DMS153 treated with DMSO at 0.1 percent for 48 hours (cell line): ENCODE results near the gene RTKN.
"Not testable (repeated sequence)": the region's sequence is repeated elsewhere in the genome, so short reads cannot be mapped to it uniquely, and the experiment has no call there.

Experiments
- DNase-seq: peaks from one replicate; lab custom pipeline; 2025; ENCODE audit not compliant: unreplicated experiment; lab: John Stamatoyannopoulos, UW

The RTKN gene

DNA sequence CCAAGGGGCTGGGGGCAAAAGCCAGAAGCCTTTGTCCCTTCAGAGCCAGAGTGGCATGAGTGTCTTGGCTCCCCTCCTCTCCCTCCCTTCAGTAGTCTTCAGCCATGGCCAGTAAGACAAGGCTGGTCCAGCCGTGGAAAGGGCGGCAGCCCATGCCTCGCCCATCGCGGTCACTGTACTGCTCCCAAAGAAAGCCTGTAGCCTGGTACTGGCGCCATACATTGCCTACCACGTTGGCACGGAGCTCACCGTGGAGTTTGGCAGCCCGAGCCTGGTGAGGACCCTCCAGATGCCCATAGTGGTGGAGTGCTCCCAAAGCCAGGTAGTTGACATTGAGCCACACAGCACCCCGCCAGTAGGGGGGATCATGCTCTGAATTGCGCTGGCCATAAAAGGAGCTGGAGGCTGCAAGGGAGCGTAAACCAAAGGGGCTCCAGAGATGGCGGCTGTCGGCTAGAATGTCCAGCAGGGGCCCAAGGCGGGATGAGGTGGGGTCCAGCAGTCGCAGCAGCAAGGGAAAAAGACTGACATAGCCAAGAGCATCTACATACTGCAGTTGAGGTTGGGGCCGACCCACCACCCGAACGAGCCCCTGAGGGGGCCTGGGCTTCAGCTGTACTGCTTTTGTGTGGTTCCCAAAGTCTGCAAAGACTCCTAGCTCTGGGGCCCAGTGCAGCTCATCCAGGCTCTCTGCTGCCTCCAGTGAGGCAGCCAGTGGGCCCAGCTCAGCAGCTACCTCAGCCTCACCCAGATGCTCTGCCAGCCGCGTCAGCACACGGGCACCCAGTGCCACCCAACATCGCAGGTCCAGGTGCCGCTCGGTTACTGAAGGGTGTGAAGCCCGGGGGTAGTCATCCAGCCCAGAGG, 19.7 kb upstream of the RTKN start:
- DNase-seq = no peak

DNA sequence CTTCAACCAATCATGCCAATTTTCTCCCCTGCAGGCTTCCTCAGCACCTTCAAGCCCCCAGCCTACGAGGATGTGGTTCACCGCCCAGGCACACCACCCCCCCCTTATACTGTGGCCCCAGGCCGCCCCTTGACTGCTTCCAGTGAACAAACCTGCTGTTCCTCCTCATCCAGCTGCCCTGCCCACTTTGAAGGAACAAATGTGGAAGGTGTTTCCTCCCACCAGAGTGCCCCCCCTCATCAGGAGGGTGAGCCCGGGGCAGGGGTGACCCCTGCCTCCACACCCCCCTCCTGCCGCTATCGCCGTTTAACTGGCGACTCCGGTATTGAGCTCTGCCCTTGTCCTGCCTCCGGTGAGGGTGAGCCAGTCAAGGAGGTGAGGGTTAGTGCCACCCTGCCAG, 18.4 kb upstream of the RTKN start:
- not testable (repeated sequence) for DNase-seq

DNA sequence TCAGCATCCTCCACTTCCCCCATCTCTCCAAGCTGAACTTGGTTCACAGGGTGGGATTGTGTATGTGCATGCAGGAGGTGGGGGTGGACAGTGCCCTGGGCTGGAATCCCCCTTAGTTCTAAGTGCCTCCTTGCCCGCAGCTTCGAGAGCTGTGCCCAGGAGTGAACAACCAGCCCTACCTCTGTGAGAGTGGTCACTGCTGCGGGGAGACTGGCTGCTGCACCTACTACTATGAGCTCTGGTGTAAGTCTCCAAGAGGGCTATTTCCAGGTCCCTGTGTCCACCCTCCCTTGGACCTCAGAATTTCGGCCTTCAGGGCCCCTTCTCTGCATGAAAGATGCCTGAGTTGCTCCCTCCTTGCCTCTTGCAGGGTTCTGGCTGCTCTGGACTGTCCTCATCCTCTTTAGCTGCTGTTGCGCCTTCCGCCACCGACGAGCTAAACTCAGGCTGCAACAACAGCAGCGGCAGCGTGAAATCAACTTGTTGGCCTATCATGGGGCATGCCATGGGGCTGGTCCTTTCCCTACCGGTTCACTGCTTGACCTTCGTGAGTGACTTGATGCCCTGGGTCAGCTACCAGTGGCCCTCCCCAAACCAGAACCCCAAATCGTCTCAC, 17.9 kb upstream of the RTKN start:
- not testable (repeated sequence) for DNase-seq

DNA sequence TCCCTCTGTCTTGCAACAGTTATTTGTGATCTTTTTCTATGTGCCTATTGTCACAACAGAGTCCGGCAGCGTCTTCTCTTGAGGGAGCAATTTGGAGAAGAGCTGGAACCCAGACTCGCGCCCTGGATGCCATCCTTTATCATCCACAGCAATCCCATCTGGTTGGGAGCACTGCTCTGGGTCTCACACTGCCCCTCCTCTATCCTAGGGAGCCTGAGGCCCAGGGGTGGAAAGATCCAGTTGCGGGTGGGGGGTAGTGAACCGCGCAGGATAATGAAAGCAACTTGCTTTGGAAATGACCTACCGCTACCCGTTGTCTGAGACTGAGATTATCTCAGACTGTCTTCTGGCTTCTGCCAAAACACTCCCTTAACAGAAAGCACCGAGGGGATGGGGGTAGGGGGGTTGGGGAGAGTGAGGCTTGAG, 17.2 kb upstream of the RTKN start:
- DNase-seq = no peak

DNA sequence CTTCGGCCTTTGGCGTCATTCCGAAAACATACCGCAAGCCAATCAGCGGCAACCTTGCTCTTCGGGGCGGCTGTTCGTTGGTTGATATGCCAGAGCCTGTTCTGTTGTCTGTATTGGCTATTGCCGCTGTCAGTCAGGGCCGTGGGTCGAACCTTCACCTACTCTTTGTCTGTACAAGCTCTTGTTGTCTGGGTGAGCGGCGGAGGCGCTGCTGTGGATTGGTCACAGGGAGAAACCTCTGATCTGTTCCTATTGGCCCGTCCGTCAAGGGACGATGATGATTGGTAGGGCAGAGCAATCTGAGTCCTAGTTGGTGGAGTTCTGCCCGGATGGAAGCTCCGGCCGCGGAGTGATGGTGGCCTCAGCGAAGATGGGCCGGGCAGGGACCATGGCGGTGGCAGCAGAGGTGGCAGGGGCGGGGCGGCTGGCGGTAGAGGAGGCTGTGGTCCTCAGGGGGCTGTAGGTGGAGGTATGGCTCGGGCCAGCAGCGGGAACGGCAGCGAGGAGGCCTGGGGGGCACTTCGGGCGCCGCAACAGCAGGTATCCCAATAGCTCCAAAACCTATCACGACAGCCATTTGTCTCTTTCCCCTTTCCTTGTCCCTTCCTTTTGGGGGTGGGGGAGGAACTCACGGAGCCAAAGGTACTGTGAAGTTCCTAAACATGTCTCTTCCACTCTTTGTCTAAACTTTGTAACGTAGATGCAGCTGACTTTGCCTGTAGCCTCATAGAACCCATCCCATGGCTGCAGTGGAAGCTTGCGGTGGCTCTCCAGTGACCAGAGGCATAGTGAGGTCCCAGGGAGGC, 16.6 kb upstream of the RTKN start, which contains the start of gene WBP1:
WBP1 (plus strand) TSS at position 307 of the 806 bp plus-strand sequence; CDS start at position 472, 165 bp downstream.
- DNase-seq = peak; percentile 98

DNA sequence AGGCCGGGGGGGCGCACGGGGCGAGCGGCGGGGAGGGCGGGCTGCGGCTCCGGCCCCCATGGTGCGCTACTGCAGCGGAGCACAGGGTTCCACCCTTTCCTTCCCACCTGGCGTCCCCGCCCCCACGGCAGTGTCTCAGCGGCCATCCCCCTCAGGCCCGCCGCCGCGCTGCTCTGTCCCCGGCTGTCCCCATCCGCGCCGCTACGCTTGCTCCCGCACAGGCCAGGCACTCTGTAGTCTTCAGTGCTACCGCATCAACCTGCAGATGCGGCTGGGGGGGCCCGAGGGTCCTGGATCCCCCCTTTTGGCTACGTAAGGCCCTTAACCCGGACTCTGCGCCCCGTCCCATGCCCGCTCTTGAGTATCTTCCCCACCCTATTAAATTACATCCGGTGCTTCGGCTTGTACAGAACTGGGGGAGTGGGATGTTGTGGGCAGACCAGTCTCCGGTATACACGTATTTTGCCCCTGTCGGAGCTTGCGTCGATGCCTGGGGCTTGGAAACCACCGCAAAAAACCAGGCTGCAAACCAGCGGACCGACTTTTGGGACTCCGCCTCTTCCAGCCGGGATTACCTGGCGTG, 15.9 kb upstream of the RTKN start:
- peak; percentile 72 for DNase-seq

DNA sequence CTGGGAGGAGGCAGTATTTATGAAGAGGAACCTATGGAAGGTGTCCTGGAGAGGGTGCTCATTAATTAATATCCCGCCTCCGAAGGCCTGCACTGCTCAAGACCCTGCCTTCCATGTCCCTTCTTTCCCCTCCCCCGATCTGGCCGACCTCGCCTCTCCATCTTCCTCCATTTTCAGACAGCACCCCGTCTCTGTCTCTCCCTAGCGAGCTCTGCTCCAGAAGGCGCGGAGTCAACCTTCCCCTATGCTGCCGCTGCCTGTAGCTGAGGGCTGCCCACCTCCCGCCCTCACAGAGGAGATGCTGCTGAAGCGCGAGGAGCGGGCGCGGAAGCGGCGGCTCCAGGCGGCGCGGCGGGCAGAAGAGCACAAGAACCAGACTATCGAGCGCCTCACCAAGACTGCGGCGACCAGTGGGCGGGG, 15.4 kb upstream of the RTKN start:
- peak; percentile 72 for DNase-seq

DNA sequence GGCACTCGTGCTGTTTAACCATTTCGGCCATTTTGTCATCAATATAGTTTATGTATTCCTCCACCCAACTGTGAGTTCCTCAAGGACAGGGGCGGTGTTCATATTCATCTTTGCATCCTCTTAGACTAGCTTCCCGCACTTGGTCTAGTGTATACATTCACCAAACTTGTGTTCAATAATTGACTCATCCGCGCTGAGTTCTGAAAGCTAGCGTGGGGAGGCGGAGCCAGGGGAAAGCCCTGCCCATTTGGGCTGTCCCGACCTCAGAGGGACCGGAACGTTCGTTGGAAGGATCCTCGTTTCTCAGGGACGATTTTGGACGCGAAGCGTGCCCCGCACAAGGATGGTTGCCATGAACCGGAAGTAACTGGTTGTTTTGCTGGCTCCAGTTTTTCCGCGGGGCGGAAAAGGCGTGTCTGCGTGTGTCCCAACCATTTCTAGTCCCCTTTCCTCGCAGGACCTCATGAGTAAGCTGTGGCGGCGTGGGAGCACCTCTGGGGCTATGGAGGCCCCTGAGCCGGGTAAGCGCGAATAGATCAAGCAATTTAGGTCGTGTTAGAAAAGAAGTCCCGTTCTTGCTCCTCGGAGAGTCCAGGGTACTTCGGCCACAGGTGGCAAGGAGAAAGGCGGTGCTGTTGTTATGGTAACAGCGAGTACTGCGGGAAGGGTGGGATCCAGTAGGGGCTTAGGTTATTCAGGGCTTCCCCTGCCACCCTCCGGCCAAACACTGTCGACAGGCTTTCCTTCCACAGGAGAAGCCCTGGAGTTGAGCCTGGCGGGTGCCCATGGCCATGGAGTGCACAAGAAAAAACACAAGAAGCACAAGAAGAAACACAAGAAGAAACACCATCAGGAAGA, 13.1 kb upstream of the RTKN start, which contains the start of gene INO80B:
INO80B (plus strand) TSS at position 434 of the 858 bp plus-strand sequence; CDS start at position 464, 30 bp downstream.
- peak; percentile 93 for DNase-seq

DNA sequence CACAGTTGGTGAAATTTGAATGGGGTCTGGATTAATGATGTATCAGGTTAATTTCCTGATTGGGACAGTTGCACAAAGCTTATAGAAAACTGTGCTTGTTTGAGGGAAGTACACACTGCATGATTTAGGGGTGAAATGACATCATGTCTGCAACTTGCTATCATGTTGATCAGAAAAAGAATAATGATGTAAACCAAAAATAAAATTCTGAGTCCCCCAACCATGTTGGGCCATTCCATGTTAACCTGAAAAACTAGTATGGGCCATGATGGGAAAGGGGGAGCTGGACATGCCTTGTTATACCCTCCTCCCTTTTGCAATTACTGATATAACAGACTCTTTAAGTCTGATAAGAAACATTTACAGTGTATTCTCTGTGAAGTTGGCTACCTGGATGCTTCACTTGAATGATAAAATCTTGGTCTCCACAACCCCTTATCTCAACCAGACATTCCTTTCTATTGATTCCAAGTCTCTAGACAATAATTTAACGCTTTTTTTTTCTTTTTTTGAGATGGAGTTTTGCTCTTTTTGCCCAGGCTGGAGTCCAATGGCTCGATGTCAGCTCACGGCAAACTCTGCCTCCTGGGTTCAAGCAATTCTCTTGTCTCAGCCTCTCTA, 8.9 kb upstream of the RTKN start:
- no peak for DNase-seq

DNA sequence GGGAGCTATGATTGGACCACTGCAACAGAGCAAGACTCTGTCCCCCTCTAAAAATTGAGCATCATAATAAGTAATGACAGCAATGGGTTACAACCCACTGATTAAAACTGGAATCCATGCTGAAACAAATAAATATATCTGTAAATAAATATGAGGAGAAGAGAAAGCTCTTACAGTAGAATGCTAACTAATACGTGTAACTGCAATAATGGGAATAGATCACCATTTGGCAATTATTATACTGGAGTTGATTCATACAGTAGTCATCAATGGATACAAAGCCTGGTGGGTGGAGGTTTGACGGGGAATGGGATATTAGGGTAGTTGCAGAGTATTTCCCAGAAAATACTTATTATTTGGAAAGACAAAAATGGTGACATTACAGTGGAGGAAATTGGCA, 7.0 kb upstream of the RTKN start:
- DNase-seq = no peak

DNA sequence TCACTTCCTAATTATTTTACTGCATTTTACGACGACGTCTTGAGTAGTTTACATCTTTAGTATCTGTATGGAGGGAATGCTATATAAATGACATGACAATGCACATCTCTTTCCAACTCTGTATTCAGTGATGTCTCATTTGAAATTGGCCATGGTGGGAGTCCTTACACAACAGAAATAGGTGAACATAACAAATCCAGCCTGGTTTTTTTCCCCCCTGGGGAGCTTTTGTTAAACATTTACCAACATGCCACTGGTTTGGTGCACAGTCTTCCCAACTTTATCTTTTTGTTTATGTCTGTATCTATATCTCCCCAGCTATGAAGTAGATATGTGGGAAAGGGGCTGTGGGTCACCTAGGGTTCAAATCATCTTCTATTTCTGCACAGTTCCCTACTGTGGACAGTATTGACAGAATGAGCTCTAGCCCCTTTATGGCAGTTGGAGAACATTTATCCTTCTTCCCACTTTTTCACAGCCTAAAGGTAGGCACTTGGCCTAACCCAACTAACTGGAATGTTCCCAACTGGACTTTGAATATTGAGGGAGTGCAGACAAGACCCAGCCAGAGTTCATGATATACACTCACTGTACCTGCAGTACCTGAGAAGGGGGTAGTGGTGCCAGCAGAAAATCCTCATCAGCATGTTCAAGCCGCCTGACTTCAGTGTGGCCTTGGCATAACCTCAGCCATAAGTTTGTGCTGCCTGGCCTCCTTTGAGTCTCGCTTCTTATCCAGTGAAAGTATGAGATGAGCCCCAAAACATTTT, 5.7 kb upstream of the RTKN start:
- DNase-seq = no peak

DNA sequence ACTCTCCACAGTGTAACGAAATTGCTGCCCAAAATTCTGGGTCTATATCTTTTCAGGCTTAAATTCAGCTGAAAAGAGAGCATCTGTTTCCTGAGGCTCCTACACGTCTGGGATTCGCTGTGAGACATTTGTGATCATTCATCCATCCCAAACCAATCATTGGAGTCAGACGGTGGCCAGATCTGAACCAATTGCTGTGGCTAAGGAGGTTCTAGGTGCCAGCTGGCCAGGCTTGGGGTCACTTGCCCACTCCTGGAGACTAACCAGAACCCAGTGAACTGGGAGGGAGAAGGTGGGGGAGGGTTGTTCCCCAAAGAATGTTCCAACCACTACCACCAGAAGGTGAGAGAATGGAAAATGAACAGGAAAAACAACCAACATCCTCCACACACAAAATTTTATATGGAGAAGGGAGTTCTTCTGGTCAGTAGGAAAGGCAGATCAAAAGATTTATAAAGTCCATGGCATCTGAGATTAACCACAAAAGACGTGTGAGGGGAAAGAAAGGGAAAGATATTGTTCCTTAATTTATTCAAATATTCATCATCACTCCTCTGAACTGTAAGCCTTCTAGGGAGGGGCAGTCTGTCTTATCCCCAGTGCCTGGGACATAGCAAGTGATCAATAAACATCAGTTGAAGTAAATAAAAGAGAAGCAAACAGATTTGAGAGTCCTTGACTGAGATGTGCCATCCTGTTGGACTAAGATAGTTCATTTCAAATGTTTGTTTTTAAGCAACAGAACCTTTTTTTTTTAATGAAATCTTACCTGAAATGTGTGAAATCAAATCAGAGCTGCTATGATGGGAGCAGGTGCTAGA, 3.0 kb upstream of the RTKN start:
- DNase-seq = no peak

DNA sequence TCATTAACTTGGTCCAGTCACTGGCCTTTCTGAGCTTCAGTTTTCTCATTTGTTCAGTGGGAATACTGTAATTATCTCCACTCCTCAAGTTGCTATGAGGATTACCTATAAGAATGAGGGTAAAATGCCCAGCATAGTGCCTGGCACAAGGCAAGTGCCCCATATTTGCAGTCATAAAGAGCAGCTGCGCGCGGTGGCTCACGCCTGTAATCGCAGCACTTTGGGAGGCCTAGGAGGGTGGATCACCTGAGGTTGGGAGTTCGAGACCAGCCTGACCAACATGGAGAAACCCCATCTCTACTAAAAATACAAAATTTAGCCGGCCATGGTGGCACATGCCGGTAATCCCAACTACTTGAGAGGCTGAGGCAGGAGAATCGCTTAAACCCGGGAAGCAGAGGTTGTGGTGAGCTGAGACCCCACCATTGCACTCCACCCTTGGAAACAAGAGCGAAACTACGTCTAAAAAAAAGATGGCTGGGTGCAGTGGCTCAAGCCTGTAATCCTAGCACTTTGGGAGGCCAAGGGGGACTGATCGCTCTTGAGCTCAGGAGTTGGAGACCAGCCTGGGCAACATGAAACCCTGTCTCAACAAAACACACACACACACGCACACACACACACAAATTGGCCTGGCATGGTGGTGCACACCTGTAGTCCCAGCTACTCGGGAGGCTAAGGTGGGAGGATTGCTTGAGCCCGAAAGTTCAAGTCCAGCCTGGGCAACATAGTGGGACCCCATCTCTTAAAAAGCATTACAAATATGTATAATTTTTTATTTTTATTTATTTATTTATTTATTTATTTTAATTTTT, 953 bp upstream of the RTKN start:
- not testable (repeated sequence) for DNase-seq

DNA sequence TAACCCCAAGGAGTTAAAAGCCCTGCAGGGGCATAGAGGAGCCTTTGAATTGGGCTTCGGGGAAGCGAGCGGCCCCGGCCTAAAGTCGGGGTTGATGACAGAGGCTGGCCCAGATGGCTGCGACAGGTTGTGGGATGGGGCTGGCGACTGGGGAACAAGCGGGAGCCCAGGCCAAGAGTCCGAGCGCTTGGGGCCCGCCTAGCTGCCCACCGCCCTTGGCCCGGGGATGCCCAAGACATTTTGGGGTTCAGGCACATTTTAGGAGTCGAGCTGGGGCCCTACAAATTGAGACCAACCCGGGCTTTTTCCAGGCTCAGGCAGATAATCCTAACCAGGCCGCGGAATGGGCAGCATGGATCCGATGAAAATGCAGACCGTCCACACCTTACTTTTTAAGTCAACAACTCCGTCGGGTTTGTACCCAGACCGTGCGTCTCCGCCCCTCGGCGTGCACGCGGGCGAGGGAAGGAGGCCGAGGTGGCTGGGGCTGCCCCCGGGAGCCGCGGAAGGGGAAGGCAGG, 507 bp downstream of the RTKN start:
- DNase-seq = no peak

DNA sequence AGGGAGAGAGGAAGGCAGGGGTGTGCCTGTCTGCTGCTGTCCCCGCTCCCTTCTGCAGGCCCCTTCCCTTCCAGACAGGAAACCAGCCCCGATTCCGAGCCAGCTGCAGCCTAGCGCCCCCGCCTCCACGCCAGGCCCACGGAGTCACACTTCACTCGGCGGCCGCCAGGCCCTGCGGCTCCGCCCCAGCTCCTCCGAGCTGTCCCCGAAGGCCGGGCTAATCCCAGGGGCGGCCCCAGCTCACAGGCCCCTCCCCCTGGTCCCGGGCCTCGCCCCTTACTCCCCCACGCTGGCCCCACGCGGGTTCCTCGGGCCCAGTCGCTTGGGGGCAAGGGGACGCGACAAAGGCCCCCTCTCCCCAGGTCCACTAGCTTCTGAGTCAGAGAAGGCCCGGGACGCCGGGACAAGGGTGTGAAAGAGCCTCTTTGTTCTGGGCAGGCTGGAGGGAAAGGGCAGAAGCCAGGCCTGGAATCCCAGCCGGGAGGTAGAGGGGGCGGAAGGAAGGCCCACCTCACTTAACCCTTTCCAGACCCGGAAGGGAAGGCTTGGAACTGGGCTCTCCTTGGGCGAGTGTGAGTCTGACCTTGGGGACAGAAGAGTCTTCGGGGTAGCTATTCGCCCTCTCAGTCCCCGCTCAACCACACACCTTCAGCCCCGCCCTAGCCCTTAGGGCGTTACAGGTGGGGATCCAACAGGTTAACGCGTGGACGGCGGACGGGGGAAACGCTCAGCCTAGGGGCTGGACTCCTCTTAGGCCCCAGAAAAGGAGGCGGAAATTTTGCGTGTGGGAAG, 1.2 kb downstream of the RTKN start:
- peak; percentile 77 for DNase-seq

DNA sequence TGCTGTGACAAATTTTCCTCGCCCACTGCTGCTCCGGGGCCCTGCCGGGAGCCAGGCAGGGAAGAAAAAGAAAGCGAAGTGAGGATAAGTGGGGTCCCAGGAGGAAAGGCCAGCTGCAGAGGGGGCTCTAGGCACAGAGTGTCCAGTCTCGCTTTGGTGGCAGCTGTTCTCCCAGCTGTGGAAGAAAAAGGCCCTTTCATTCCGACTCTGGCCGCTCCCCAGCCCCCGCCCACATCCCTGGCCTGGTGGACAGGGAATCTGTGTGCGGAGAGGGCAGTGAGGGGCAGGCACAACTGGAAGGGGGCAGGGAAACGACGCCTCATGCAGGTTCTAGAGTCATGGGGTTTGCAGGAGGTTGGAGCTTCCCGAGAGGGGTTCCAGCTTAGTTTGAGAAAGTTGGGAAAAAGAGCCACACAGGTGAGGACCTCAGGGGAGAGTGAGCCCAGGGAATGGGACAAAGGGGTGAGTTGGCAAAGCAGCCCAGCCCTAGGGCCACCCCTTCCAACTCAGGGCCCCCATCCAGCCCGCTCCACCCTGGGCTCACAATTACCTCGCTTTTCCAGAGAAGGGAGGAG, 1.8 kb downstream of the RTKN start:
- DNase-seq = no peak
